K562 (cell line): Measurements from ENCODE around the gene PEX7. TPM values are rescaled to one million over a fixed set of nuclear protein-coding genes. Genes with fewer than 3 reads are reported as not detected.

Experiments
- EGR1 ChIP-seq: fragments of 450-650 bp; conservative IDR thresholded peaks from 2 replicates; pipeline ENCODE4 v1.6.1; 2017; ENCODE audit warnings: mild to moderate bottlenecking
- MCM2 ChIP-seq: fragments of 450-650 bp; IDR thresholded peaks from 2 replicates; pipeline ENCODE4 v1.6.1; 2017; ENCODE audit warnings: low read depth, mild to moderate bottlenecking
- ZBTB8A ChIP-seq: fragments of 450-650 bp; IDR thresholded peaks from 2 replicates; pipeline ENCODE4 v1.6.1; 2018; ENCODE audit warnings: mild to moderate bottlenecking, moderate library complexity; ENCODE audit not compliant: partially characterized antibody
- ZNF197 ChIP-seq: fragments of 200-800 bp; sonication (Bioruptor generic); IDR thresholded peaks from 2 replicates; pipeline ENCODE4 v1.6.1; 2016; ENCODE audit warnings: low read depth, missing genetic modification characterization, missing compliant biosample characterization
- polyA plus RNA-seq, 8 experiments: library from polyadenylated mRNA; depleted of rRNA in 4 of 8; stranded (reverse) in 5 of 8; unstranded in 3 of 8; fragments of >200 nt; fragmentation: Nextera tagmentation in 2 of 8; fragmentation: Illumina TruSeq in 1 of 8; extraction: Ambion mirVana in 2 of 8; extraction: Trizol in 1 of 8; gene quantifications; 2 replicates each; pipeline versions ENCODE4 v1.2.1 to v1.2.3, GENCODE V29; 2011 to 2014; ENCODE audit warnings: inconsistent platforms in 1 of 8, missing spikeins in 1 of 8
- total RNA-seq, 7 experiments: library from RNA; depleted of rRNA in 6 of 7; stranded (reverse); fragments of >200 nt in 6 of 7; fragmentation: Illumina TruSeq in 2 of 7; extraction: Trizol in 2 of 7; gene quantifications; 2 replicates each; pipeline versions ENCODE4 v1.2.1 to v1.2.3, GENCODE V29; 2011 to 2021; ENCODE audit warnings: low replicate concordance in 1 of 7
- TF ChIP-seq, protein P1 (sequence below): fragments of 450-650 bp; IDR thresholded peaks from 2 replicates; pipeline ENCODE4 v1.6.1; 2016; ENCODE audit warnings: mild to moderate bottlenecking, moderate library complexity
- TF ChIP-seq, protein P2 (sequence below): sonication (generic); formaldehyde crosslinking; IDR thresholded peaks from 2 replicates; pipeline ENCODE4 v1.8.1; 2022; ENCODE audit warnings: missing genetic modification reagents
- TF ChIP-seq, protein P3 (sequence below): fragments of 450-650 bp; formaldehyde crosslinking; IDR thresholded peaks from 2 replicates; pipeline ENCODE4 v1.4.0; 2020; ENCODE audit warnings: mild to moderate bottlenecking
- TF ChIP-seq, protein P4 (sequence below): fragments of 450-650 bp; IDR thresholded peaks from 2 replicates; pipeline ENCODE4 v1.6.1; 2017; ENCODE audit warnings: antibody characterized with exemption, mild to moderate bottlenecking
- TF ChIP-seq, protein P5 (sequence below): fragments of 250-450 bp; sonication (Bioruptor Pico); IDR thresholded peaks from 2 replicates; pipeline ENCODE4 v1.9.0; 2021; ENCODE audit warnings: mild to moderate bottlenecking

PEX7 gene
- total and polyA plus RNA-seq, 9 of the 15 experiments (the other 6 are each of a cell fraction or from before 2014, with no cell fraction given) = 1.6 to 12.9 (median 9.1) TPM

DNA sequence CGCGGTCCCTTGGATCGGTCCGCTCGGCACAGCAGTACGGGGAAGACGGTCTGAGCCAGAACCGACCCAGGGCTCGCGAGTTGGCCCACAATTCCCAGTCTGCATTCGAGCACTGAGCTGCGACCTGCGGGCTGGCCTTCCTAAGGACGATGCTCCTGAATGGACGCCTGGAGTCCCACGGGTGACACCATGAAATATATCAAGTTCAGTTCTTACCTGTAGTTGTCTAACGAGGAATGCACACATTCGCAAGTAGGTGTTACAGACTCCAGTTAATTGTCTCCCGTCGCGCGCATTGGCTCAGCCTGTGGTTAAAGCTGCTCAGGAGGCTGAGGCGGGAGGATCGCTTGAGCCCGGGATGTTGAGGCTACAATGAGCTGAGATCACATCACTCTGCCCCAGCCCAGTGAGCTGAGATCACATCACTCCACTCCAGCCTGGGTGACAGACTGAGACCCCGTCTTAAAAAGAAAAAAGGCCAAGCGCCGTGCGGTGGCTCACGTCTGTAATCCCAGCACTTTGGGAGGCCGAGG, 802 bp downstream of the PEX7 start (continued):
- TF ChIP-seq, protein P1, sequence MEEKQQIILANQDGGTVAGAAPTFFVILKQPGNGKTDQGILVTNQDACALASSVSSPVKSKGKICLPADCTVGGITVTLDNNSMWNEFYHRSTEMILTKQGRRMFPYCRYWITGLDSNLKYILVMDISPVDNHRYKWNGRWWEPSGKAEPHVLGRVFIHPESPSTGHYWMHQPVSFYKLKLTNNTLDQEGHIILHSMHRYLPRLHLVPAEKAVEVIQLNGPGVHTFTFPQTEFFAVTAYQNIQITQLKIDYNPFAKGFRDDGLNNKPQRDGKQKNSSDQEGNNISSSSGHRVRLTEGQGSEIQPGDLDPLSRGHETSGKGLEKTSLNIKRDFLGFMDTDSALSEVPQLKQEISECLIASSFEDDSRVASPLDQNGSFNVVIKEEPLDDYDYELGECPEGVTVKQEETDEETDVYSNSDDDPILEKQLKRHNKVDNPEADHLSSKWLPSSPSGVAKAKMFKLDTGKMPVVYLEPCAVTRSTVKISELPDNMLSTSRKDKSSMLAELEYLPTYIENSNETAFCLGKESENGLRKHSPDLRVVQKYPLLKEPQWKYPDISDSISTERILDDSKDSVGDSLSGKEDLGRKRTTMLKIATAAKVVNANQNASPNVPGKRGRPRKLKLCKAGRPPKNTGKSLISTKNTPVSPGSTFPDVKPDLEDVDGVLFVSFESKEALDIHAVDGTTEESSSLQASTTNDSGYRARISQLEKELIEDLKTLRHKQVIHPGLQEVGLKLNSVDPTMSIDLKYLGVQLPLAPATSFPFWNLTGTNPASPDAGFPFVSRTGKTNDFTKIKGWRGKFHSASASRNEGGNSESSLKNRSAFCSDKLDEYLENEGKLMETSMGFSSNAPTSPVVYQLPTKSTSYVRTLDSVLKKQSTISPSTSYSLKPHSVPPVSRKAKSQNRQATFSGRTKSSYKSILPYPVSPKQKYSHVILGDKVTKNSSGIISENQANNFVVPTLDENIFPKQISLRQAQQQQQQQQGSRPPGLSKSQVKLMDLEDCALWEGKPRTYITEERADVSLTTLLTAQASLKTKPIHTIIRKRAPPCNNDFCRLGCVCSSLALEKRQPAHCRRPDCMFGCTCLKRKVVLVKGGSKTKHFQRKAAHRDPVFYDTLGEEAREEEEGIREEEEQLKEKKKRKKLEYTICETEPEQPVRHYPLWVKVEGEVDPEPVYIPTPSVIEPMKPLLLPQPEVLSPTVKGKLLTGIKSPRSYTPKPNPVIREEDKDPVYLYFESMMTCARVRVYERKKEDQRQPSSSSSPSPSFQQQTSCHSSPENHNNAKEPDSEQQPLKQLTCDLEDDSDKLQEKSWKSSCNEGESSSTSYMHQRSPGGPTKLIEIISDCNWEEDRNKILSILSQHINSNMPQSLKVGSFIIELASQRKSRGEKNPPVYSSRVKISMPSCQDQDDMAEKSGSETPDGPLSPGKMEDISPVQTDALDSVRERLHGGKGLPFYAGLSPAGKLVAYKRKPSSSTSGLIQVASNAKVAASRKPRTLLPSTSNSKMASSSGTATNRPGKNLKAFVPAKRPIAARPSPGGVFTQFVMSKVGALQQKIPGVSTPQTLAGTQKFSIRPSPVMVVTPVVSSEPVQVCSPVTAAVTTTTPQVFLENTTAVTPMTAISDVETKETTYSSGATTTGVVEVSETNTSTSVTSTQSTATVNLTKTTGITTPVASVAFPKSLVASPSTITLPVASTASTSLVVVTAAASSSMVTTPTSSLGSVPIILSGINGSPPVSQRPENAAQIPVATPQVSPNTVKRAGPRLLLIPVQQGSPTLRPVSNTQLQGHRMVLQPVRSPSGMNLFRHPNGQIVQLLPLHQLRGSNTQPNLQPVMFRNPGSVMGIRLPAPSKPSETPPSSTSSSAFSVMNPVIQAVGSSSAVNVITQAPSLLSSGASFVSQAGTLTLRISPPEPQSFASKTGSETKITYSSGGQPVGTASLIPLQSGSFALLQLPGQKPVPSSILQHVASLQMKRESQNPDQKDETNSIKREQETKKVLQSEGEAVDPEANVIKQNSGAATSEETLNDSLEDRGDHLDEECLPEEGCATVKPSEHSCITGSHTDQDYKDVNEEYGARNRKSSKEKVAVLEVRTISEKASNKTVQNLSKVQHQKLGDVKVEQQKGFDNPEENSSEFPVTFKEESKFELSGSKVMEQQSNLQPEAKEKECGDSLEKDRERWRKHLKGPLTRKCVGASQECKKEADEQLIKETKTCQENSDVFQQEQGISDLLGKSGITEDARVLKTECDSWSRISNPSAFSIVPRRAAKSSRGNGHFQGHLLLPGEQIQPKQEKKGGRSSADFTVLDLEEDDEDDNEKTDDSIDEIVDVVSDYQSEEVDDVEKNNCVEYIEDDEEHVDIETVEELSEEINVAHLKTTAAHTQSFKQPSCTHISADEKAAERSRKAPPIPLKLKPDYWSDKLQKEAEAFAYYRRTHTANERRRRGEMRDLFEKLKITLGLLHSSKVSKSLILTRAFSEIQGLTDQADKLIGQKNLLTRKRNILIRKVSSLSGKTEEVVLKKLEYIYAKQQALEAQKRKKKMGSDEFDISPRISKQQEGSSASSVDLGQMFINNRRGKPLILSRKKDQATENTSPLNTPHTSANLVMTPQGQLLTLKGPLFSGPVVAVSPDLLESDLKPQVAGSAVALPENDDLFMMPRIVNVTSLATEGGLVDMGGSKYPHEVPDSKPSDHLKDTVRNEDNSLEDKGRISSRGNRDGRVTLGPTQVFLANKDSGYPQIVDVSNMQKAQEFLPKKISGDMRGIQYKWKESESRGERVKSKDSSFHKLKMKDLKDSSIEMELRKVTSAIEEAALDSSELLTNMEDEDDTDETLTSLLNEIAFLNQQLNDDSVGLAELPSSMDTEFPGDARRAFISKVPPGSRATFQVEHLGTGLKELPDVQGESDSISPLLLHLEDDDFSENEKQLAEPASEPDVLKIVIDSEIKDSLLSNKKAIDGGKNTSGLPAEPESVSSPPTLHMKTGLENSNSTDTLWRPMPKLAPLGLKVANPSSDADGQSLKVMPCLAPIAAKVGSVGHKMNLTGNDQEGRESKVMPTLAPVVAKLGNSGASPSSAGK = 0 out of 2 replicates have a peak, but pooled peaks have one; percentile 4
- 0 out of 2 replicates have a peak, but pooled peaks have one; percentile 1 for TF ChIP-seq EGR1
- TF ChIP-seq, protein P2, sequence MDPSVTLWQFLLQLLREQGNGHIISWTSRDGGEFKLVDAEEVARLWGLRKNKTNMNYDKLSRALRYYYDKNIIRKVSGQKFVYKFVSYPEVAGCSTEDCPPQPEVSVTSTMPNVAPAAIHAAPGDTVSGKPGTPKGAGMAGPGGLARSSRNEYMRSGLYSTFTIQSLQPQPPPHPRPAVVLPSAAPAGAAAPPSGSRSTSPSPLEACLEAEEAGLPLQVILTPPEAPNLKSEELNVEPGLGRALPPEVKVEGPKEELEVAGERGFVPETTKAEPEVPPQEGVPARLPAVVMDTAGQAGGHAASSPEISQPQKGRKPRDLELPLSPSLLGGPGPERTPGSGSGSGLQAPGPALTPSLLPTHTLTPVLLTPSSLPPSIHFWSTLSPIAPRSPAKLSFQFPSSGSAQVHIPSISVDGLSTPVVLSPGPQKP (CRISPR knock-in tag) = no peak
- TF ChIP-seq, protein P3, sequence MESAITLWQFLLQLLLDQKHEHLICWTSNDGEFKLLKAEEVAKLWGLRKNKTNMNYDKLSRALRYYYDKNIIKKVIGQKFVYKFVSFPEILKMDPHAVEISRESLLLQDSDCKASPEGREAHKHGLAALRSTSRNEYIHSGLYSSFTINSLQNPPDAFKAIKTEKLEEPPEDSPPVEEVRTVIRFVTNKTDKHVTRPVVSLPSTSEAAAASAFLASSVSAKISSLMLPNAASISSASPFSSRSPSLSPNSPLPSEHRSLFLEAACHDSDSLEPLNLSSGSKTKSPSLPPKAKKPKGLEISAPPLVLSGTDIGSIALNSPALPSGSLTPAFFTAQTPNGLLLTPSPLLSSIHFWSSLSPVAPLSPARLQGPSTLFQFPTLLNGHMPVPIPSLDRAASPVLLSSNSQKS = no peak
- TF ChIP-seq MCM2 = no peak
- TF ChIP-seq ZBTB8A = no peak
- 0 out of 2 replicates have a peak, but pooled peaks have one; percentile 6 for TF ChIP-seq ZNF197 (CRISPR knock-in tag)
- TF ChIP-seq, protein P4, sequence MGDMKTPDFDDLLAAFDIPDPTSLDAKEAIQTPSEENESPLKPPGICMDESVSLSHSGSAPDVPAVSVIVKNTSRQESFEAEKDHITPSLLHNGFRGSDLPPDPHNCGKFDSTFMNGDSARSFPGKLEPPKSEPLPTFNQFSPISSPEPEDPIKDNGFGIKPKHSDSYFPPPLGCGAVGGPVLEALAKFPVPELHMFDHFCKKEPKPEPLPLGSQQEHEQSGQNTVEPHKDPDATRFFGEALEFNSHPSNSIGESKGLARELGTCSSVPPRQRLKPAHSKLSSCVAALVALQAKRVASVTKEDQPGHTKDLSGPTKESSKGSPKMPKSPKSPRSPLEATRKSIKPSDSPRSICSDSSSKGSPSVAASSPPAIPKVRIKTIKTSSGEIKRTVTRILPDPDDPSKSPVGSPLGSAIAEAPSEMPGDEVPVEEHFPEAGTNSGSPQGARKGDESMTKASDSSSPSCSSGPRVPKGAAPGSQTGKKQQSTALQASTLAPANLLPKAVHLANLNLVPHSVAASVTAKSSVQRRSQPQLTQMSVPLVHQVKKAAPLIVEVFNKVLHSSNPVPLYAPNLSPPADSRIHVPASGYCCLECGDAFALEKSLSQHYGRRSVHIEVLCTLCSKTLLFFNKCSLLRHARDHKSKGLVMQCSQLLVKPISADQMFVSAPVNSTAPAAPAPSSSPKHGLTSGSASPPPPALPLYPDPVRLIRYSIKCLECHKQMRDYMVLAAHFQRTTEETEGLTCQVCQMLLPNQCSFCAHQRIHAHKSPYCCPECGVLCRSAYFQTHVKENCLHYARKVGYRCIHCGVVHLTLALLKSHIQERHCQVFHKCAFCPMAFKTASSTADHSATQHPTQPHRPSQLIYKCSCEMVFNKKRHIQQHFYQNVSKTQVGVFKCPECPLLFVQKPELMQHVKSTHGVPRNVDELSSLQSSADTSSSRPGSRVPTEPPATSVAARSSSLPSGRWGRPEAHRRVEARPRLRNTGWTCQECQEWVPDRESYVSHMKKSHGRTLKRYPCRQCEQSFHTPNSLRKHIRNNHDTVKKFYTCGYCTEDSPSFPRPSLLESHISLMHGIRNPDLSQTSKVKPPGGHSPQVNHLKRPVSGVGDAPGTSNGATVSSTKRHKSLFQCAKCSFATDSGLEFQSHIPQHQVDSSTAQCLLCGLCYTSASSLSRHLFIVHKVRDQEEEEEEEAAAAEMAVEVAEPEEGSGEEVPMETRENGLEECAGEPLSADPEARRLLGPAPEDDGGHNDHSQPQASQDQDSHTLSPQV = 0 out of 2 replicates have a peak, but pooled peaks have one; percentile 5
- TF ChIP-seq, protein P5, sequence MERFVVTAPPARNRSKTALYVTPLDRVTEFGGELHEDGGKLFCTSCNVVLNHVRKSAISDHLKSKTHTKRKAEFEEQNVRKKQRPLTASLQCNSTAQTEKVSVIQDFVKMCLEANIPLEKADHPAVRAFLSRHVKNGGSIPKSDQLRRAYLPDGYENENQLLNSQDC (CRISPR knock-in tag) = no peak
